ENCODE data around the gene PROSER3.

- no peak for TF ChIP-seq ZFP30 (CRISPR knock-in tag; IDR thresholded peaks at IDR 0.05)
- no peak for TF ChIP-seq ISL1 (CRISPR knock-in tag; IDR thresholded peaks at IDR 0.05)
- TF ChIP-seq ZC3H10 (CRISPR knock-in tag; IDR thresholded peaks at IDR 0.05) = no peak
- no peak for TF ChIP-seq TCF4 (CRISPR knock-in tag; IDR thresholded peaks at IDR 0.05; ENCODE audit: borderline replicate concordance)
- no peak for TF ChIP-seq TOX (CRISPR knock-in tag; IDR thresholded peaks at IDR 0.05; ENCODE audit: borderline replicate concordance)
- no peak for TF ChIP-seq ESRRG (CRISPR knock-in tag; IDR thresholded peaks at IDR 0.05)
- no peak for TF ChIP-seq CREB5 (CRISPR knock-in tag; IDR thresholded peaks at IDR 0.05; ENCODE audit: low read depth)
- no peak for TF ChIP-seq GLIS3 (CRISPR knock-in tag; IDR thresholded peaks at IDR 0.05)
- no peak for TF ChIP-seq OSR1 (CRISPR knock-in tag; IDR thresholded peaks at IDR 0.05)
- no peak for TF ChIP-seq POU6F1 (CRISPR knock-in tag; IDR thresholded peaks at IDR 0.05; ENCODE audit: borderline replicate concordance, low read depth)
- no peak for TF ChIP-seq BACH2 (CRISPR knock-in tag; IDR thresholded peaks at IDR 0.05; ENCODE audit: borderline replicate concordance)
- TF ChIP-seq TSHZ2 (CRISPR knock-in tag; IDR thresholded peaks at IDR 0.05) = no peak
Measured at GRCh38 chr19:35801828-35802227, 43.9 kb downstream of the PROSER3 start.

Data from SK-N-SH treated with all-trans-retinoic acid at 6 μM for 48 hours (cell line).